ENCODE measurements around the gene BMF.

The BMF gene

GRCh38 chr15:40050788-40051470 is 57.8 kb downstream of the BMF start:
- TF ChIP-seq CTCF (IDR thresholded peaks at IDR 0.05; ENCODE audit: control extremely low read depth, extremely low read depth, low read depth, missing control alignments), result no peak
- ChIA-PET CTCF (interaction anchor here (1.1 to 5.6 kb wide), 5 partner anchors 46 to 228 kb away, joined by 3 to 57 read pairs (median 4); no protein-coding TSS in a partner anchor), POLR2A (no interaction called here)
- DNase-seq (ENCODE audit: extremely low spot score), result no peak

- DNase-seq (ENCODE audit: extremely low spot score), result no peak
- CTCF ChIA-PET, result interaction anchor here (0.7 to 22.7 kb wide), 10 partner anchors 10 to 225 kb away, joined by 3 to 511 read pairs (median 6); partner anchors contain the start of genes BMF and SRP14
- no peak for TF ChIP-seq CTCF (IDR thresholded peaks at IDR 0.05; ENCODE audit: control extremely low read depth, extremely low read depth, low read depth, missing control alignments)
- POLR2A ChIA-PET, result interaction anchor here (1.5 kb wide), 1 partner anchor 47 kb away, joined by 5 read pairs; no protein-coding TSS in a partner anchor
These were observed 59.7 kb downstream of the BMF start for GRCh38 chr15:40048926-40049475.

- no peak for TF ChIP-seq CTCF (IDR thresholded peaks at IDR 0.05; ENCODE audit: control extremely low read depth, extremely low read depth, low read depth, missing control alignments)
- DNase-seq (ENCODE audit: extremely low spot score), result no peak
- POLR2A ChIA-PET, result interaction anchor here (0.6 to 2.9 kb wide), 4 partner anchors 9 to 58 kb away, joined by 4 to 20 read pairs (median 5); partner anchors contain the start of gene SRP14
- CTCF ChIA-PET, result interaction anchor here (0.7 to 22.7 kb wide), 17 partner anchors 9 to 230 kb away, joined by 3 to 511 read pairs (median 5); partner anchors contain the start of genes BMF and SRP14
These were observed 60.4 kb downstream of the BMF start for GRCh38 chr15:40048211-40048792.

- ChIA-PET CTCF (interaction anchor here (1.0 to 22.7 kb wide), 22 partner anchors 8 to 231 kb away, joined by 3 to 511 read pairs (median 5); partner anchors contain the start of genes BMF, BUB1B and SRP14), POLR2A (interaction anchor here (0.6 to 2.9 kb wide), 4 partner anchors 8 to 59 kb away, joined by 4 to 20 read pairs (median 5); partner anchors contain the start of gene SRP14)
- DNase-seq (ENCODE audit: extremely low spot score), result peak; percentile 77
- TF ChIP-seq CTCF (IDR thresholded peaks at IDR 0.05; ENCODE audit: control extremely low read depth, extremely low read depth, low read depth, missing control alignments), result no peak
These were observed 61.1 kb downstream of the BMF start for GRCh38 chr15:40047415-40048210.

- no peak for DNase-seq (ENCODE audit: extremely low spot score)
- ChIA-PET POLR2A (interaction anchor here (1.5 to 2.9 kb wide), 2 partner anchors 8 to 59 kb away, joined by 5 to 20 read pairs; partner anchors contain the start of gene SRP14), CTCF (interaction anchor here (1.0 to 22.7 kb wide), 19 partner anchors 8 to 232 kb away, joined by 3 to 511 read pairs (median 5); partner anchors contain the start of genes BMF and BUB1B)
- TF ChIP-seq CTCF (IDR thresholded peaks at IDR 0.05; ENCODE audit: control extremely low read depth, extremely low read depth, low read depth, missing control alignments), result no peak
These were observed 61.8 kb downstream of the BMF start for GRCh38 chr15:40046721-40047414.

Data from GM10248 (cell line).